Activated T-helper 9 cell treated with anti-CD3 and anti-CD28 coated beads, Interleukin-2, amount 50 U/mL, for 16 hours (primary cell): ENCODE data around the gene PDIA5.

ENCODE experiments used
- DNase-seq: peaks from one replicate; pipeline ENCODE4 v3.0.0-alpha.2; 2020; ENCODE audit warnings: low read depth

PDIA5 gene

GRCh38 chr3:123119802-123120201 lies 53.0 kb downstream of the PDIA5 start:
- no peak for DNase-seq

GRCh38 chr3:123120573-123120972 lies 53.7 kb downstream of the PDIA5 start:
- no peak for DNase-seq

- DNase-seq, result no peak
These were observed 55.2 kb downstream of the PDIA5 start for GRCh38 chr3:123122057-123122456.

GRCh38 chr3:123122525-123123315 lies 55.9 kb downstream of the PDIA5 start:
- DNase-seq, result no peak

GRCh38 chr3:123123716-123124616 lies 57.1 kb downstream of the PDIA5 start:
- DNase-seq, result no peak

DNA sequence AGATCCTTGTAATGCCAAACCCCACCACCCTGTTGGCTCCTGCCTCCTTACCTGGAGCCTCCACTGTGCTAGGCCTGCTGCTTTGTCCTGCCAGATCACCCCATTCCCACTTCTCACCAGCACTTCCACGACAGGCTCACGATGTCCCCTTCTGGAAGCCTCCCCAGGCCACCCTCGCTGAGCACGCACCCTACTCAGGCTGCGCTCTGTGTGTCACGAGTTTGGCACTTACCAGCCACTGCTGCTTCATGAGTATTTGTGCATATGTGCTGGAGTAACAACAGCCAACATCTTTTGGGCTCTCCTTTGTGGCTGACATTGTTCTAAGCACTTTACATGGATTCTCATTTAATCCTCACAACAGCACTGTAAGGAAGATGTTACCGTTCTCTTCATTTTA lies 58.1 kb downstream of the PDIA5 start:
- no peak for DNase-seq

- no peak for DNase-seq
These were observed 59.2 kb downstream of the PDIA5 start for GRCh38 chr3:123126031-123126430.

DNA sequence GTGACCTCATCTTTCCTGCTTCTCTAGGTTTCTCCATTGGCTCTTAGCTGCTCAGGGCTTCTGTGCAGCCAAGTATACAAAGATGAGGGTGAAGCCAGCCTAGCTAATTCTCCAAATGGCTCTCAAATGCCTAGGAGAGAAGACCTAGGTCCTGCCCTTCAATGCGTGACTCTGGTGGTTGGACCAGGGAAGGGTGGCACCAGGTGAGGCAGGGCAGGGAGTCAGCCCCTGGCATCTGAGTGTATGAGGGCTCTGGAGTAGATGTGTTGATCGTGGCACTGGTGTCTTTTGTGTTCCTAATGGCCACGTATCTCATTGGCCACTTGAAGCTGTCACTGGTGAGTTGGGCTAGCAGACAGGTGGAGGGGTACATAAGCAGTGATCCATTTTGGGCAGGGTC lies 59.8 kb downstream of the PDIA5 start:
- no peak for DNase-seq

GRCh38 chr3:123129092-123129491 lies 62.3 kb downstream of the PDIA5 start:
- no peak for DNase-seq

GRCh38 chr3:123129532-123129931 lies 62.7 kb downstream of the PDIA5 start:
- no peak for DNase-seq

GRCh38 chr3:123130079-123130750 lies 63.4 kb downstream of the PDIA5 start:
- DNase-seq, result no peak

DNA sequence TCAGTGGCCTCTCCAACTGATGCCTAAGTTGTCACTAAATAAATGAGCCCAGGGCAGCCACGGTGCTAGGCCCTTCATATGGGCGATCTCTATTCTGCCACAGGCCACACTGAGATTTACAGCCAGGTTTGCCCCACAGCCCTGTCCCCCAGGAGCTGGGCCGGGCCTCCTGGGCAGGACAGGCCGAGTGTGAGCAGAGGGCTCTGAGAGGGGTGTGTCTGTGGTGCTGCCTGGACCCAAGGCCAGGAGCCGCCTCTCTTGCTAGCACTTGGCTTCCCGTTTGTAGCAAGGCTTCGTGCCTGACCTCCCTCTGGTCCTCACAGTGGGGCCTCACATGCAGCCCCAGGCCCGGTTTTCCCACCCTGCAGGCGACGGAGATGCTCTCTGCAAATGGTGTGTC lies 67.8 kb downstream of the PDIA5 start:
- DNase-seq, result no peak

- DNase-seq, result no peak
These were observed 70.2 kb downstream of the PDIA5 start for GRCh38 chr3:123137001-123137400.

DNA sequence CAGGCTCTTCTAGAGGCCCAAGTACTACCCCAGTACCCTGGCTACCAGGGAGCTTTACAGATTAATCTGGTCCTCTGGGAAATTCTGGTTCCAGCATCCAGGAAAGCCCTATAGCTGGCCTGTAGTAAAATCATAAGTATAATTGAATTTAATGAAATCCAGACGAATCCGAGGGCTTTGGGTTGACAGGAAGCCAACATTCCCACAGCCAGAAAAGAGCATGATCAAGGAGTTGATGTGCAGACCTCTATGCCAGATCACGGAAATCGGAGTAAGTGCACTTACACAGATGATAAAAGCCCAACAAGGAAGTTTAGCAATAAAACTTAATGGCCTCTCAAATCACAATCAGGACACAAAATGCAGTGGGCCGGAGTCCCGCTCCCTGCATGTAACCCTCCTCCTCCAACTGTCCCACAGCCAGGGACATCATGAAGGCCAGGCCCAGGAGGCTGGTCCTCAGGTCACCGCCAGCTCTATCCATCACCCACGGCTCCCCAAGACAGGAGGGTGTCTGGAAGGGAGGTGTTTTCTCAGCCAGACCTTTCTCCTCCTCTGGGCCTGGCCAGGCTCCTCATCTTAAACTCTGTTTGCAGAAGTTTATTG lies 72.1 kb downstream of the PDIA5 start:
- DNase-seq, result no peak

DNA sequence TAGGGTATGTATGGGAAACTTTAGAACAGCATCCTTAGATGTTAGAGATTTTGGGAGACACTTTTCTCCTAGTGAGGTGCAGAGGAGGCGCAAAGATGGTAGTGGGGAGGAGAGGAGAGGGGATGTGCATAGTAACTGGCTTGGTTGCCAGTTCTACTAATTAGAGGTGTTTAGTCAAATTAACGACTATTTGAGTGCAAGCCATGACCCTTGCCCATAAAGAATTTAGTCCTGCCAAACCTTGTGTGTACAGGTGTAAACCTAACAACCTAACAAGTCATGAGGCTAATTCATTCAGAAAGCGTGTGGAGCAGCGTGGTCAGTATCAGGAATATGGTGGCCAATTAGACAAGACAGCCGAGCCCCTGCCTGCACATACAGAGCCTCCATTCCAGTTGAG lies 72.7 kb downstream of the PDIA5 start:
- DNase-seq, result no peak

DNA sequence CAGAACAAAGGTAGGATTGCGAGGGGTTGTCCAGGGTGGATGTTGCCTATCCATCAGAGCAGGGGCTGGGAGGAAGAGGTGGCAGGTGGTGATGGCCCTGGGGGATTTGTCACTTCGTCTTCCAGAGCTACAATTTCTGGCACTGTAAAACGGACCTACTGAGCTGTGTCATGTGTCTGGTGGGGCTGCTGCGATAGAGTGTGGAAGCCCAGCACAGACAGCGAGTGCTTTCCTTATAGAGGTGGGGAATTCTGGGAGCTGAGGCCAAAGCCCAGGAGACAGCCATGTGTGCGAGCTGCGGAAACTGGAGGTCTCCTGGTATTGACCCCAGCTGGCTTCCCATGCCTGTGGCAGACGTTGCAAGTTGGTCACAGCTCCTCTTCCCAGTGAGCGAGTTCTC lies 73.7 kb downstream of the PDIA5 start:
- no peak for DNase-seq

DNA sequence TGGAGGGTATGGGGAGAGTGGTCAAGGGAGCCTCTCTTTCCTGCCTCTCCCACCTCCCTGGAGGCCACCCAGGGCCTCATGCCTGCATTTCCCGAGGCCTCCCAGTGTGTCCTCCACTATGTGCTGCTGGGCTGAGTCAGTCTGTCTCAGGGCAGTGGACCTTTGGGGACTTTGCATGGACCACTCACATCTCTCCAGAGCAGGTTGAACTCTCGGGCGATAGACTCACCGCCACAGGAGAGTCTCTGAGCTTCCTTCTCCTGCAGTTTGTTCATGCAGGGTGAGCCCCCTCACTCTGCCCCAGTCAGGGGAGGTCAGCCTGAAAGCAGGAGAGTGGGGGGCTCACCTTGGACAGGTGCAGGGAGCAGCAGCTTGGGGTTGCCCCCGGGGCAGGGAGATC lies 74.5 kb downstream of the PDIA5 start:
- no peak for DNase-seq

DNA sequence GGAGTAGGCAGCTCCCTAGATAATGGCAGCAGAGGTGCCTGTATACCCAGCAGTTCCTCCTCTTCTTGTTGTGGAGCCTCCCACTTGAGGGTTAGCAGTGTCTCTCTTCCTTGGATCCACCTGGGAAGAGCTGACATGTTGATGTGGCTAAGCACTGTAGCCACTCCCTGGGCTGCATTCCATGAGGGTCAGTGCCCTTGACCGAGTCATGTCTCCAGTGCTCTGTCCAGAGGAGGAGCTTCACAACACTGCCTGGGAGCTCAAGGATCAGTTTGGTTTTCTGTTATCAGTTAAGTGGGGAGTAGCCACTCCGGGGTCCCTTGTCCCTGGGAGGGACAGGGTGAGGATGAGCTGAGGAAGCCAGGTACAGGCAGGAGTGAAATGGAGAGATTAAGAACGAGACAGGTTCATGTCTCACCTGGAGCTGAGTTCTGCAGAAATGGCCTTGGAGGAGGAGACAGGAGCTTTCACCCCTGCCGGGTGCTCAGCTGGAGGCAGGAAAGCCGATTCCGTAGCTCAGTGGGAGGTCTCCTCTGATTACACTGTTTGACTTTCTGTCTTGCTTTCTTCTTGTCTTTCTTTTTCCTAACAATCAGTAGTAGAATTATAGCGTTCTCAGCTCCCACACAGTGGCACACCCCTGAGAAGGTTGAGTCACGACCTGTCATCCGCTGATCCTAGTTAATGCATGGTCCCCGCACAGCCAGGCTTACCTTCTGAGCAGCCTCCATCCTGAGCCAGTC lies 77.0 kb downstream of the PDIA5 start:
- no peak for DNase-seq

GRCh38 chr3:123147754-123148535 lies 81.1 kb downstream of the PDIA5 start:
- no peak for DNase-seq

DNA sequence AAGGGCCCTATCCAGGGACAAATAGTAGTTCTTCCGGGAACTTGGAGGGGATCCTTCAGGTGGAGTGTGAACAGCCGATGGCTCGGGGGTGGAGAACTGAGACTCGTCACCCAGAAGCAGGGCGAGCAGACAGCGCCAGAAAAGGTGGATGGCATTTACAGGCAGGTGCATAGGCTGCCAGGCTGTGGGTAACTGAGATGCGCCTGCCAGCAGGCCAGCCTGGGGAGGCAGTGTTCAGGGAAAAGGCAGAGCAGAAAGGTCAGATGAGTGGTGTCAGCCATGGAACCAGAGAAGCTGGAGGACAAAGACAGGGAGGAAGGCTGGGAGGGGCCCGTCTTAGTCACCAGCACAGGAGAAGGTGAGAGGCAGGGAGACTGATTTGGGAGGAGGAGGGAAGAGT lies 81.9 kb downstream of the PDIA5 start:
- DNase-seq, result no peak

- no peak for DNase-seq
These were observed 82.7 kb downstream of the PDIA5 start for GRCh38 chr3:123149525-123149924.
